Measurements from ENCODE around the gene LINGO3. TPM values are rescaled to one million over a fixed set of nuclear protein-coding genes. Genes with fewer than 3 reads are reported as not detected.

Gene LINGO3
- total and polyA plus RNA-seq, 2 donors (not counting 1 experiment from before 2014, with no cell fraction given) = 1.1 to 3.9 TPM

- no peak overlapping the region for H3K4me2 ChIP-seq (replicated peaks; ENCODE audit: low read depth, low read length, poor library complexity, severe bottlenecking)
- no peak overlapping the region for H2AFZ ChIP-seq (ENCODE audit: insufficient read depth, low read depth, low read length, poor library complexity, severe bottlenecking)
- 90% methylated on average over 2 of the region's 4 CpGs for WGBS (ENCODE audit: insufficient coverage)
- intact Hi-C loops (cut with micrococcal nuclease) = loop anchor here (10.0 kb wide), 1 partner anchor 156 kb away; the partner anchor contains the start of gene AP3D1
- H3K4me1 ChIP-seq (ENCODE audit: control insufficient read depth in 2 of 2, insufficient read depth in 2 of 2, low read length in 2 of 2) = peaks cover 37 to 39% of the 10 kb centered on the region in 2 donors
- no peak for TF ChIP-seq EZH2 (IDR thresholded peaks at IDR 0.05; ENCODE audit: borderline replicate concordance, insufficient read depth, low read depth, low read length, poor library complexity, severe bottlenecking)
- TF ChIP-seq CTCF (IDR thresholded peaks at IDR 0.05) = no peak
- ATAC-seq (ENCODE audit: low read depth) = no peak
- H4K20me1 ChIP-seq (ENCODE audit: control insufficient read depth, insufficient read depth, low read length, poor library complexity, severe bottlenecking) = no peaks in the 10 kb centered on the region
- no peak overlapping the region for H3K9ac ChIP-seq (ENCODE audit: low read length)
- Mint-ChIP-seq H3K27ac (no peak overlapping the region), H3K27me3 (peaks cover 12% of the 10 kb centered on the region), H3K4me3 (no peak overlapping the region), H3K9me3 (ENCODE audit: insufficient read depth) (peaks cover 3% of the 10 kb centered on the region), H3K4me1 (peaks cover 31% of the 10 kb centered on the region)
- no peak overlapping the region for H3K4me3 ChIP-seq (ENCODE audit: control extremely low read depth in 1 of 5, extremely low read depth in 1 of 5, insufficient read depth in 1 of 5, low read depth in 2 of 5, low read length in 4 of 5)
- no peak overlapping the region for H3K27ac ChIP-seq (ENCODE audit: low read length in 2 of 2)
- POLR2A ChIA-PET = interaction anchor here (0.7 to 1.2 kb wide), 2 partner anchors 11 to 22 kb away, joined by 3 to 5 read pairs; no protein-coding TSS in a partner anchor
- no peaks in the 10 kb centered on the region for H3K36me3 ChIP-seq (replicated peaks in 1 of 2; ENCODE audit: control extremely low read depth in 1 of 2, control insufficient read depth in 1 of 2, extremely low read depth in 1 of 2, insufficient read depth in 2 of 2, low read length in 1 of 2)
- peaks cover 11% of the 10 kb centered on the region for H3K79me2 ChIP-seq (ENCODE audit: control insufficient read depth, insufficient read depth, low read length)
- CTCF ChIA-PET = interaction anchor here (0.8 kb wide), 1 partner anchor 36 kb away, joined by 3 read pairs; no protein-coding TSS in a partner anchor
- DNase-seq = no peak
- H3K9me3 ChIP-seq (ENCODE audit: control extremely low read depth in 1 of 3, control insufficient read depth in 2 of 3, insufficient read depth in 1 of 3, low read length in 2 of 3) = peaks cover 3 to 23% (median 8%) of the 10 kb centered on the region in 3 donors
- peaks cover 0 to 45% (median 18%) of the 10 kb centered on the region in 4 experiments for H3K27me3 ChIP-seq (replicated peaks in 1 of 4; ENCODE audit: control extremely low read depth in 1 of 4, control insufficient read depth in 3 of 4, insufficient read depth in 4 of 4, low read length in 3 of 4)
These were observed 3.1 kb upstream of the LINGO3 start for GRCh38 chr19:2311093-2311492.

- Histone ChIP-seq H2AFZ (ENCODE audit: insufficient read depth, low read depth, low read length, poor library complexity, severe bottlenecking) (no peak overlapping the region), H4K20me1 (ENCODE audit: control insufficient read depth, insufficient read depth, low read length, poor library complexity, severe bottlenecking) (no peaks in the 10 kb centered on the region), H3K9me3 (ENCODE audit: control extremely low read depth in 1 of 3, control insufficient read depth in 2 of 3, insufficient read depth in 1 of 3, low read length in 2 of 3) (peaks cover under 1 to 18% (median 1%) of the 10 kb centered on the region in 3 donors), H3K9ac (ENCODE audit: low read length) (no peak overlapping the region), H3K79me2 (ENCODE audit: control insufficient read depth, insufficient read depth, low read length) (peaks cover 16% of the 10 kb centered on the region), H3K4me2 (replicated peaks; ENCODE audit: low read depth, low read length, poor library complexity, severe bottlenecking) (no peak overlapping the region), H3K4me1 (ENCODE audit: control insufficient read depth in 2 of 2, insufficient read depth in 2 of 2, low read length in 2 of 2) (peaks cover 29% of the 10 kb centered on the region in 2 donors), H3K27me3 (replicated peaks in 1 of 4; ENCODE audit: control extremely low read depth in 1 of 4, control insufficient read depth in 3 of 4, insufficient read depth in 4 of 4, low read length in 3 of 4) (peaks cover 0 to 45% (median 18%) of the 10 kb centered on the region in 4 experiments), H3K4me3 (ENCODE audit: control extremely low read depth in 1 of 5, extremely low read depth in 1 of 5, insufficient read depth in 1 of 5, low read depth in 2 of 5, low read length in 4 of 5) (no peak overlapping the region), H3K27ac (ENCODE audit: low read length in 2 of 2) (no peak overlapping the region), H3K36me3 (replicated peaks in 1 of 2; ENCODE audit: control extremely low read depth in 1 of 2, control insufficient read depth in 1 of 2, extremely low read depth in 1 of 2, insufficient read depth in 2 of 2, low read length in 1 of 2) (no peaks in the 10 kb centered on the region)
- peaks cover 21% of the 10 kb centered on the region for H3K4me1 Mint-ChIP-seq
- peaks cover 12% of the 10 kb centered on the region for H3K27me3 Mint-ChIP-seq
- CTCF ChIA-PET = interaction anchor here (0.6 to 1.6 kb wide), 6 partner anchors 10 to 154 kb away, joined by 3 to 8 read pairs (median 4); partner anchors contain the start of gene JSRP1
- TF ChIP-seq EZH2 (IDR thresholded peaks at IDR 0.05; ENCODE audit: borderline replicate concordance, insufficient read depth, low read depth, low read length, poor library complexity, severe bottlenecking) = no peak
- no peak for TF ChIP-seq CTCF (IDR thresholded peaks at IDR 0.05)
- WGBS (ENCODE audit: insufficient coverage) = 66% methylated on average over 13 of the region's 17 CpGs
- ATAC-seq (ENCODE audit: low read depth) = no peak
- POLR2A ChIA-PET = interaction anchor here (0.7 to 1.8 kb wide), 6 partner anchors 13 to 84 kb away, joined by 3 to 18 read pairs (median 4); partner anchors contain the start of gene PEAK3
- no peak for DNase-seq
- no peak overlapping the region for H3K4me3 Mint-ChIP-seq
- intact Hi-C loops (cut with micrococcal nuclease) = loop anchor here (10.0 kb wide), 1 partner anchor 155 kb away; the partner anchor contains the start of gene AP3D1
- no peaks in the 10 kb centered on the region for H3K9me3 Mint-ChIP-seq (ENCODE audit: insufficient read depth)
- no peak overlapping the region for H3K27ac Mint-ChIP-seq
These were observed 1.9 kb upstream of the LINGO3 start for GRCh38 chr19:2309734-2310362.
